ENCODE measurements around the gene MGAT4C. TPM values are rescaled to one million over a fixed set of nuclear protein-coding genes. Genes with fewer than 3 reads are reported as not detected.

MGAT4C gene
- total RNA-seq, 1 donor from 2014 or later = not detected

DNA sequence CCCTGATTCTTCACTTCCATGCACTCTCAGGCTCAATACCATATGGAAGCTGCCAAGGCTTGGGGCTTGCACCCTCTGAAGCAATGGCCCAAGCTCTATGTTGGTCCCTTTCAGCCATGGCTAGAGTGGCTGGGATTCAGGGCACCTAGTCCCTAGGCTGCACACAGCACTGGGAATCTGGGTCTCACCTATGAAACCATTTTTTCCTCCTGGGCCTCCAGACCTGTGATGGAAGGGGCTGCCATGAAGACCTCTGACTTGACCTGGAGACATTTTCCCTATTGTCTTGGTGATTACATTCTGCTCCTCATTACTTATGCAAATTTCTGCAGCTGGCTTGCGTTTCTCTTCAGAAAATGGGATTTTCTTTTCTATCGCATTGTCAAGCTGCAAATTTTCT, 258.1 kb downstream of the MGAT4C start:
- H3K27me3 ChIP-seq = no peaks in the 10 kb centered on the region
- H3F3A ChIP-seq (ENCODE audit: low read depth) = no peaks in the 10 kb centered on the region
- Mint-ChIP-seq H3K36me3 (no peaks in the 10 kb centered on the region), H3K27ac (no peak overlapping the region), H3K27me3 (ENCODE audit: insufficient read depth, low read depth) (no peaks in the 10 kb centered on the region), H3K9me3 (peaks cover 21% of the 10 kb centered on the region), H3K4me1 (no peaks in the 10 kb centered on the region), H3K4me3 (no peak overlapping the region)
- no peak for TF ChIP-seq CTCF (IDR thresholded peaks at IDR 0.05)
- TF ChIP-seq EZH2 (IDR thresholded peaks at IDR 0.05) = no peak
- no peak for TF ChIP-seq EZH2phosphoT487 (IDR thresholded peaks at IDR 0.05)
- H3K4me2 ChIP-seq = no peak overlapping the region
- H4K20me1 ChIP-seq (ENCODE audit: low read depth) = no peaks in the 10 kb centered on the region
- no peaks in the 10 kb centered on the region for H3K9me3 ChIP-seq (ENCODE audit: low read depth)
- H3K79me2 ChIP-seq (ENCODE audit: low read depth) = no peaks in the 10 kb centered on the region
- DNase-seq (ENCODE audit: low spot score) = no peak
- H3K36me3 ChIP-seq = no peaks in the 10 kb centered on the region
- no peak overlapping the region for H3K9ac ChIP-seq
- H3K27ac ChIP-seq = no peak overlapping the region
- no peak overlapping the region for H2AFZ ChIP-seq (replicated peaks)
- H3K4me1 ChIP-seq = no peaks in the 10 kb centered on the region
- no peak overlapping the region for H3K4me3 ChIP-seq

DNA sequence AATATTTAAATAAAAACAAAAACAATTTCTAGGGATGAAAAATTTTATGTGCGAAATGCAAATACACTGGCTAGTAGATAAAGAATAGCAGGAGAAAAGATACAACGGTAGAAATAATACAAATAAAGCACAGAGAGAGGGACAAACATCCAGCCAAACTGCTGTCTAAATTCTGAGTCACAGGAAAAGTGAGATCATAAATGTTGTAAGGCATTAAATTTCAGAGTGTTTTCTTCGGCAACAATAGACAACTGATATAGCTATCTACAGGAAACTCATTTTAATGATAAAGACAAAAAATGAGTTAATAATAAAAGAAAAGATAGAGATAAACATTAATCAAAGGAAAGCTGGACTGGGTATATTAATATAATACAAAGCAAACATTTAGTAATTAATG, 259.9 kb downstream of the MGAT4C start:
- Histone ChIP-seq H3F3A (ENCODE audit: low read depth) (no peaks in the 10 kb centered on the region), H3K4me2 (no peak overlapping the region), H3K27ac (no peak overlapping the region), H3K27me3 (no peaks in the 10 kb centered on the region), H3K9ac (no peak overlapping the region), H3K4me1 (no peaks in the 10 kb centered on the region), H3K36me3 (no peaks in the 10 kb centered on the region), H2AFZ (replicated peaks) (no peak overlapping the region), H3K9me3 (ENCODE audit: low read depth) (no peaks in the 10 kb centered on the region), H3K4me3 (no peak overlapping the region), H4K20me1 (ENCODE audit: low read depth) (no peaks in the 10 kb centered on the region), H3K79me2 (ENCODE audit: low read depth) (no peaks in the 10 kb centered on the region)
- DNase-seq (ENCODE audit: low spot score) = no peak
- Mint-ChIP-seq H3K9me3 (peaks cover 21% of the 10 kb centered on the region), H3K27ac (no peak overlapping the region), H3K4me3 (no peak overlapping the region), H3K36me3 (no peaks in the 10 kb centered on the region), H3K4me1 (no peaks in the 10 kb centered on the region), H3K27me3 (ENCODE audit: insufficient read depth, low read depth) (no peaks in the 10 kb centered on the region)
- no peak for TF ChIP-seq CTCF (IDR thresholded peaks at IDR 0.05)
- TF ChIP-seq EZH2 (IDR thresholded peaks at IDR 0.05) = no peak
- no peak for TF ChIP-seq EZH2phosphoT487 (IDR thresholded peaks at IDR 0.05)

- Histone ChIP-seq H2AFZ (replicated peaks) (no peak overlapping the region), H3K36me3 (no peaks in the 10 kb centered on the region), H3K27me3 (no peaks in the 10 kb centered on the region), H3F3A (ENCODE audit: low read depth) (no peaks in the 10 kb centered on the region), H3K4me1 (no peaks in the 10 kb centered on the region), H3K4me3 (no peak overlapping the region), H3K9me3 (ENCODE audit: low read depth) (no peaks in the 10 kb centered on the region), H3K4me2 (no peak overlapping the region), H3K27ac (no peak overlapping the region), H4K20me1 (ENCODE audit: low read depth) (no peaks in the 10 kb centered on the region), H3K9ac (no peak overlapping the region), H3K79me2 (ENCODE audit: low read depth) (no peaks in the 10 kb centered on the region)
- H3K9me3 Mint-ChIP-seq = peaks cover 18% of the 10 kb centered on the region
- no peaks in the 10 kb centered on the region for H3K27me3 Mint-ChIP-seq (ENCODE audit: insufficient read depth, low read depth)
- no peak overlapping the region for H3K27ac Mint-ChIP-seq
- TF ChIP-seq CTCF (IDR thresholded peaks at IDR 0.05) = no peak
- TF ChIP-seq EZH2phosphoT487 (IDR thresholded peaks at IDR 0.05) = no peak
- no peak for TF ChIP-seq EZH2 (IDR thresholded peaks at IDR 0.05)
- no peaks in the 10 kb centered on the region for H3K36me3 Mint-ChIP-seq
- H3K4me1 Mint-ChIP-seq = no peaks in the 10 kb centered on the region
- no peak for DNase-seq (ENCODE audit: low spot score)
- no peak overlapping the region for H3K4me3 Mint-ChIP-seq
These were observed 262.4 kb downstream of the MGAT4C start for GRCh38 chr12:85993746-85994145.
